ENCODE data around the gene ZFYVE28.
"Not testable (repeated sequence)": the region's sequence is repeated elsewhere in the genome, so short reads cannot be mapped to it uniquely, and the experiment has no call there.

ZFYVE28 gene

DNA sequence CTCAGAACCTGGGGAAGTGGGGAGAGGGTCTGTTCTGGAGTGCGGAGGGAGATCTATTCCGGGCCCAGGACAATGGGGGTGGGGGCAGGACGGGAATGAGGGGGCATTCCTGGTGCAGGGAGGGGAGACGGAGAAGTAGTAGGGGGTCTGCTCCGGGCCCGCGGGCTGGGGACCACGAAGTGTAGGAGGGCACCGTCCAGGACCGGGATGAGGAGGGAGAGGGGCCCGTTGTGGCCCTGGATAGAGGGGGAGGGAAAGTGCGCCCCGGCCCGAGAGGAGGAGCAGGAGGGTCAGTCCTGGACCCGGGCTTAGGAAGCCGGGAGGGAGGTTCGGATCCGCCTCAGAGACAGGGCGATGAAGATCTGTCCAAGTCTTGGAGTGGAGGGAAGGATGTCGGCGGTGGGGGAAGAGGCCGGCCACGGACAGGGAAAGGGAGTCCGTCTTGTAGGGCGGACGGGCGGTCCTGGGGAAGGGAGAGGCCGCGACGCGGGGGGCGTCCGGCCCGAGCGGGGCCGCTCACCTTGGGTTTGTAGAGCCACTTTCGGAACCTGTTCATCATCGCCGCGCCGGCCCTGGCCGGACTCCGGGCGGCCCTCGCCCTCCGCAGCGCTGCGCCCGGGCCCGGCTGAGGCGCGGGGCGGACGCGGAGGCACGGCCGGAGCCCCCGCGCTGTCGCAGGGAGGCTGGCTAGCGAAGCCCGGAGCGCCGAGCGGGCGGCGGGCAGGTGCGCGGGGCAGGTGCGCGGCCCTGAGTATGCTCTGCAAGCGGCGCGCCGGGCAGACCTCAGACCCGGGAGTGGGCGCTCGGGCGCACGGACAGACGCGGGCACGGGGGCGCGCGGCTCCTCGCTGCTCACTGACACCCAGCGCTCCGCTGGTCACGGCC, at the start of gene ZFYVE28:
Gene ZFYVE28 (minus strand): TSS at position 881 of the 885 bp plus-strand sequence. CDS start 322 bp downstream, at position 559.
- ChIA-PET POLR2A (no interaction called here), CTCF (interaction anchor here (1.2 kb wide), 1 partner anchor 18 kb away, joined by 3 read pairs; no protein-coding TSS in a partner anchor)
- H3K4me3 ChIP-seq (ENCODE audit: low read depth, low read length): peak within 1 kb of the TSS; percentile 63
- TF ChIP-seq CTCF (IDR thresholded peaks at IDR 0.05; ENCODE audit: insufficient read depth, low read length, missing control alignments): no peak
- no peak for DNase-seq (ENCODE audit: low read depth, low spot score)

DNA sequence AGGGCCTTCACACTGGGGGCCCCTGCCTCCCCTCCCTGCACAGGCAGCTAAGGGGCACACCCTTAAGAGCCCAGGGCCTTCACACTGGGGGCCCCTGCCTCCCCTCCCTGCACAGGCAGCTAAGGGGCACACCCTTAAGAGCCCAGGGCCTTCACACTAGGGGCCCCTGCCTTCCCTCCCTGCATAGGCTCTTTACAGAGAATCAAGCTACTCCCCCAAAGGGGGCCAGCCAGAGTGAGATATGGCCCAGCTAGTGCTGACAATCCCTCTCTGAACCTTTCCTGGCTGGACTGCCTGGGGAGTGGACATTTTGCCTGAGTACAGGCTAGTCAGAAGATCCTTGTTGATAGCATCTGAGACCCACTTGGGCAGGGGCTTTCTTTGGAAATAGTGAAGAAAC, 47.1 kb upstream of the ZFYVE28 start:
- POLR2A ChIA-PET: interaction anchor here (0.7 kb wide), 1 partner anchor 386 kb away, joined by 3 read pairs; no protein-coding TSS in a partner anchor
- not testable (repeated sequence) for DNase-seq (ENCODE audit: low read depth, low spot score)

GRCh38 chr4:2465032-2465431, 46.6 kb upstream of the ZFYVE28 start:
- POLR2A ChIA-PET: interaction anchor here (0.7 kb wide), 1 partner anchor 19 kb away, joined by 3 read pairs; no protein-coding TSS in a partner anchor

More for the DNA sequence above, 47.1 kb upstream of the ZFYVE28 start:
- CTCF ChIA-PET: interaction anchor here (1.5 to 3.4 kb wide), 2 partner anchors 246 to 251 kb away, joined by 3 to 45 read pairs; no protein-coding TSS in a partner anchor
- not testable (repeated sequence) for H3K4me3 ChIP-seq (ENCODE audit: low read depth, low read length)

DNA sequence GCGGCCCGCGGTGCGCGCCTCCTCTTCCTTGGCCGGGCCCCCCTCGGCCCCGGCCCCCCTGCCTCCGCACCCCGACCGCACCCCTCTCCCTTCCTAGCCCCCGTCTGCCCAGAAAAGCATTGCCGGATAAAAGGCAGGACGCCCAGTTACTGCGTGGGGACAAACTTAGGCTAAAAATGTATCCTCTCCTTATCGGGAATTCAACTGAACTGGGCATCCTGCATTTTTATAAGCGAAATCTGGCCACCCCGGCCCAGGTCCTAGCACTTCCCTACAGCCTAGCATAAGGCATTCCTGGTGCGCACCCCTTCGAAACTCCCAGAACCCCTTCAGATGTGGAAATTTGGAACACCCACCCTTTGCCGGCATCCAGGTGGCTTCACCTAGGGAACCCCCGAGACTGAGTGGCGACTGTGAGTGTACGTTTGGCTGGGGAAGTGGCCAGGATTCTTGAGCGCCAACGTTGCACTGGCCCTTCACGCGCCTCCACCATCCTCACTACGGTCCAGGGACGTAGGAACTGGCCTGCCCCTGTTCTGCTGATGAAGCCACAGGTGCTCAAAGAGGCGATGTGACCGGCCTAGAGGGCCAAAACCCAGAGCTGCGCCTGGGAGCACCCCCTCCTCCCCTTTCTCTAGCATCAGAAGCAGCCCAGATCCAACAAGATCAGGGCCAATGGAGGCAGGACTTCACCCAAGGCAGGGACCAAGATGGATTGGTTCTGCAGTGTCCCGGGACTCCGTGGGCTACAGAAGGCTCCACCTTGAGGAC, 44.7 kb upstream of the ZFYVE28 start:
- TF ChIP-seq CTCF (IDR thresholded peaks at IDR 0.05; ENCODE audit: insufficient read depth, low read length, missing control alignments): no peak
- DNase-seq (ENCODE audit: low read depth, low spot score): no peak
- CTCF ChIA-PET: interaction anchor here (0.8 to 3.4 kb wide), 5 partner anchors 19 to 262 kb away, joined by 3 to 45 read pairs (median 5); no protein-coding TSS in a partner anchor
- POLR2A ChIA-PET: interaction anchor here (0.6 to 1.0 kb wide), 3 partner anchors 50 to 335 kb away, joined by 3 read pairs; no protein-coding TSS in a partner anchor
- peak overlapping the region; percentile 47 for H3K4me3 ChIP-seq (ENCODE audit: low read depth, low read length)

More at GRCh38 chr4:2465032-2465431, 46.6 kb upstream of the ZFYVE28 start:
- CTCF ChIA-PET: interaction anchor here (1.5 to 3.4 kb wide), 2 partner anchors 246 to 251 kb away, joined by 3 to 45 read pairs; no protein-coding TSS in a partner anchor
- no peak for TF ChIP-seq CTCF (IDR thresholded peaks at IDR 0.05; ENCODE audit: insufficient read depth, low read length, missing control alignments)
- no peak overlapping the region for H3K4me3 ChIP-seq (ENCODE audit: low read depth, low read length)
- no peak for DNase-seq (ENCODE audit: low read depth, low spot score)

DNA sequence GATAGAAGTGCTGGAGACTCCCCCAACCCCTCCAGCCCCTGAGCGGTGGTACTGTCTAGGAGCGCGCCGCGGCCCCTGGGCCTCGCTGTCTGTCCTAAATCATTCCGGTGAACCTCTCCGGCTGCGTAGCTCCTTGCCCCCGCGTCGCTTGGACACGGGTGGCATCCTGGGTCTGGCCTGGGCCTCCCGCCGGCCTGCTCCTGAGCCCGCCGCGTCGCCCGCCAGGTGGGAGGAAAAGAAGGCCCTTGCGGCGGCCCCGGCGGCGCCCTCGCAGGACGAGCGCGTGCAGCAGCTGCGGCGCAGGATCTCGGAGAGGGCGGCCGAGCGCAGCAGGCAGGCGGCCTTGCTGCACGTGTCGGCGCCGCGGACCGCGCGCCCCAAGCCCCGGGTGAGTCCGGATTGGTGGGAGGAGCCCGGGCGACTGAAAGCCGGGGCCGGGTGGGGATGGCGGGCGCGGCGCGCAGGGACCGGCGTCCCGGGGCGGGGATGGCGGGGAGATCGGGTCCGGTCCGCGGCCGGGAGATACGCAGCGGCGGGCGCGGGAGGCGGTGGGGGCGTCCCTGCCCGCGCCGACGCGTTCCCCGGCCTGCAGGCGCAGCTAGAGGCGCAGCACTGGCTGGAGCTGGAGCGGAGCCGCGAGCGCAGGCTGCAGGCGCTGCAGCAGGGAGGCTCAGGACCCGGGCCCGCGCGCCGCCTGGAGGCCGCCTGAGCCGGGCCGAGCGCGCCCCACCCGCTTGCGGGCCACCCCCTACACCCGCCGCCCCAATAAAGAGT, 44.0 kb upstream of the ZFYVE28 start:
- peak; percentile 43 for TF ChIP-seq CTCF (IDR thresholded peaks at IDR 0.05; ENCODE audit: insufficient read depth, low read length, missing control alignments)
- ChIA-PET POLR2A (interaction anchor here (0.7 to 1.0 kb wide), 2 partner anchors 49 to 243 kb away, joined by 3 read pairs; no protein-coding TSS in a partner anchor), CTCF (interaction anchor here (1.0 to 1.8 kb wide), 4 partner anchors 10 to 245 kb away, joined by 3 to 15 read pairs (median 4); no protein-coding TSS in a partner anchor)
- H3K4me3 ChIP-seq (ENCODE audit: low read depth, low read length): peak overlapping the region; percentile 47
- no peak for DNase-seq (ENCODE audit: low read depth, low spot score)
